IMR-90 (cell line): Measurements from ENCODE around the gene SORD. TPM values are rescaled to one million over a fixed set of nuclear protein-coding genes. Genes with fewer than 3 reads are reported as not detected.
"Not testable (repeated sequence)": the region's sequence is repeated elsewhere in the genome, so short reads cannot be mapped to it uniquely, and the experiment has no call there.

Experiments
- ATAC-seq: fragments of 200-7000 bp; cut with Tn5 transposase; 2 replicates; pipeline ENCODE4 v1.9.1; 2020; ENCODE audit warnings: low read depth, mild to moderate bottlenecking, moderate library complexity
- BruUV-seq: library from RNA; stranded (reverse); fragments of 400-500 nt; replicated peaks from 2 replicates; lab custom pipeline; 2021; lab: Mats Ljungman, UMichigan
- CTCF ChIA-PET: fragments of 300-600 bp; formaldehyde crosslinking; extraction: SDS; loops from one replicate; lab custom pipeline; 2021; ENCODE audit warnings: antibody characterized with exemption; lab: Yijun Ruan, JAX
- POLR2A ChIA-PET: fragments of 300-600 bp; sonication (Branson Sonifier 250); formaldehyde crosslinking; loops from one replicate; lab custom pipeline; 2022; ENCODE audit warnings: antibody characterized with exemption; ENCODE audit not compliant: unreplicated experiment; lab: Charles Lee
- DNase-seq: peaks from one replicate; pipeline ENCODE4 v3.0.0; 2013
- H2AFZ ChIP-seq: replicated peaks from 2 replicates; pipeline ENCODE3; 2013; ENCODE audit warnings: low read length, mild to moderate bottlenecking; ENCODE audit not compliant: poor library complexity
- H2AK5ac ChIP-seq: 2 replicates; pipeline ENCODE4 v1.6.1; 2013; ENCODE audit warnings: low read depth, low read length, inconsistent platforms
- H2AK9ac ChIP-seq: replicated peaks from 2 replicates; pipeline ENCODE3; 2013; ENCODE audit warnings: mild to moderate bottlenecking, low read depth, low read length, moderate library complexity; ENCODE audit not compliant: poor library complexity
- H2BK120ac ChIP-seq: 2 replicates; pipeline ENCODE4 v1.6.1; 2013; ENCODE audit warnings: low read depth, low read length, inconsistent platforms
- H2BK15ac ChIP-seq: 3 replicates; pipeline ENCODE4 v1.6.1; 2013; ENCODE audit warnings: low read depth, low read length, inconsistent platforms
- H2BK20ac ChIP-seq: 2 replicates; pipeline ENCODE4 v1.6.1; 2013; ENCODE audit warnings: low read depth, mild to moderate bottlenecking, inconsistent platforms, low read length, moderate library complexity
- H2BK5ac ChIP-seq: 2 replicates; pipeline ENCODE4 v1.6.1; 2013; ENCODE audit warnings: mild to moderate bottlenecking, low read depth, low read length, inconsistent platforms; ENCODE audit not compliant: poor library complexity, severe bottlenecking
- H3K14ac ChIP-seq: replicated peaks from 2 replicates; pipeline ENCODE4 v1.6.1; 2013; ENCODE audit warnings: low read depth, low read length, inconsistent platforms
- H3K18ac ChIP-seq: 2 replicates; pipeline ENCODE4 v1.6.1; 2013; ENCODE audit warnings: low read depth, low read length, control low read depth
- H3K23ac ChIP-seq: 2 replicates; pipeline ENCODE4 v1.6.1; 2013; ENCODE audit warnings: low read depth, low read length, inconsistent platforms
- H3K27ac ChIP-seq: 2 replicates; pipeline ENCODE4 v1.5.1; 2013; ENCODE audit warnings: mild to moderate bottlenecking, control low read depth, low read length; ENCODE audit not compliant: insufficient read depth
- H3K27me3 ChIP-seq: 2 replicates; pipeline ENCODE4 v1.6.1; 2013; ENCODE audit warnings: low read length; ENCODE audit not compliant: control insufficient read depth, insufficient read depth
- H3K36me3 ChIP-seq: 2 replicates; pipeline ENCODE4 v1.6.1; 2013; ENCODE audit warnings: low read length, mixed read lengths; ENCODE audit not compliant: control insufficient read depth, insufficient read depth
- H3K4ac ChIP-seq: 2 replicates; pipeline ENCODE4 v1.6.1; 2013; ENCODE audit warnings: low read depth, low read length, inconsistent platforms
- H3K4me1 ChIP-seq: 2 replicates; pipeline ENCODE4 v1.6.1; 2013; ENCODE audit warnings: low read length, mixed read lengths; ENCODE audit not compliant: control insufficient read depth, insufficient read depth
- H3K4me2 ChIP-seq: 2 replicates; pipeline ENCODE4 v1.6.1; 2013; ENCODE audit warnings: low read depth, mild to moderate bottlenecking, control low read depth, low read length, moderate library complexity
- H3K4me3 ChIP-seq: 2 replicates; pipeline ENCODE4 v1.5.1; 2013; ENCODE audit warnings: low read depth, mild to moderate bottlenecking, control low read depth, low read length, moderate library complexity; ENCODE audit not compliant: insufficient read depth
- H3K56ac ChIP-seq: 2 replicates; pipeline ENCODE4 v1.6.1; 2013; ENCODE audit warnings: low read length, inconsistent platforms; ENCODE audit not compliant: insufficient read depth; ENCODE audit errors: extremely low read depth
- H3K79me1 ChIP-seq, 2 experiments: 2 replicates each; pipeline ENCODE4 v1.6.1; 2013; ENCODE audit warnings: low read length in 2 of 2, inconsistent platforms in 1 of 2, low read depth in 1 of 2
- H3K9ac ChIP-seq: 2 replicates; pipeline ENCODE4 v1.6.1; 2013; ENCODE audit warnings: low read depth, low read length, control low read depth
- H3K9me1 ChIP-seq: 2 replicates; pipeline ENCODE4 v1.6.1; 2013; ENCODE audit warnings: low read length, inconsistent platforms; ENCODE audit not compliant: insufficient read depth
- H3K9me3 ChIP-seq: 2 replicates; pipeline ENCODE4 v1.6.1; 2013; ENCODE audit warnings: low read length; ENCODE audit not compliant: control insufficient read depth, insufficient read depth
- H4K20me1 ChIP-seq: 2 replicates; pipeline ENCODE4 v1.6.1; 2013; ENCODE audit warnings: low read length, inconsistent platforms; ENCODE audit not compliant: insufficient read depth
- H4K5ac ChIP-seq: 2 replicates; pipeline ENCODE4 v1.6.1; 2013; ENCODE audit warnings: mild to moderate bottlenecking, low read depth, low read length, control low read depth
- H4K8ac ChIP-seq, 2 experiments: 2 replicates each; pipeline ENCODE4 v1.6.1; 2013; ENCODE audit warnings: low read depth in 2 of 2, low read length in 2 of 2, control low read depth in 1 of 2, inconsistent platforms in 1 of 2
- H4K91ac ChIP-seq: 2 replicates; pipeline ENCODE4 v1.6.1; 2013; ENCODE audit warnings: low read depth, low read length, inconsistent platforms; ENCODE audit not compliant: insufficient read depth
- WGBS, 2 experiments: methylation state at CpG; one replicate each; pipeline versions ENCODE4 v1.1.5 to v1.1.7; 2013; ENCODE audit warnings: missing lambda C conversion rate in 2 of 2; ENCODE audit not compliant: insufficient read length in 1 of 2; ENCODE audit errors: extremely low coverage in 2 of 2; 5-methylcytosine and 5-hydroxymethylcytosine counted together
- dilution Hi-C: fragments of 300-500 bp; cut with HindIII; formaldehyde crosslinking; loops from one replicate; pipeline ENCODE4 v1.14.3; 2018; ENCODE audit warnings: low sequenced_read_pairs; ENCODE audit not compliant: unreplicated experiment
- in situ Hi-C: fragments of 300-500 bp; cut with MboI; formaldehyde crosslinking; loops from 3 replicates; pipeline ENCODE4 v1.14.3; 2019; ENCODE audit warnings: low sequenced_read_pairs, inconsistent platforms, mixed read lengths
- intact Hi-C: fragments of 100-400 bp; cut with micrococcal nuclease; formaldehyde crosslinking; loops from 2 replicates; pipeline ENCODE4 v1.10.0; 2022
- polyA plus RNA-seq, 3 experiments: library from polyadenylated mRNA; depleted of rRNA; stranded (reverse); fragments of >200 nt; gene quantifications; 2 replicates each; pipeline ENCODE4 v1.2.3, GENCODE V29; 2012; ENCODE audit warnings: low replicate concordance in 1 of 3
- total RNA-seq: library from RNA; depleted of rRNA; stranded (reverse); fragments of >200 nt; gene quantifications from 2 replicates; pipeline ENCODE4 v1.2.3, GENCODE V29; 2012

The SORD gene
- total and polyA plus RNA-seq, 2 of the 4 experiments (the other 2 are of a cell fraction): 27.6 to 34.2 TPM

GRCh38 chr15:45031522-45032028 lies 8.6 kb downstream of the SORD start:
- H2BK15ac ChIP-seq, H2BK20ac ChIP-seq, H3K4ac ChIP-seq, H2BK120ac ChIP-seq, H3K23ac ChIP-seq, H3K4me2 ChIP-seq, H2AK9ac ChIP-seq, H2BK5ac ChIP-seq, H3K18ac ChIP-seq, H2AK5ac ChIP-seq, H4K91ac ChIP-seq, H3K4me3 ChIP-seq, ATAC-seq, H3K27me3 ChIP-seq, H4K5ac ChIP-seq, BruUV-seq, DNase-seq, H3K27ac ChIP-seq, H3K36me3 ChIP-seq, intact Hi-C loops, H4K20me1 ChIP-seq, H3K14ac ChIP-seq, dilution Hi-C loops, in situ Hi-C loops, H3K56ac ChIP-seq, H4K8ac ChIP-seq, H3K9me3 ChIP-seq, H3K9ac ChIP-seq, POLR2A ChIA-PET, H3K9me1 ChIP-seq, H3K4me1 ChIP-seq, H3K79me1 ChIP-seq, H2AFZ ChIP-seq: not testable (repeated sequence)
- CTCF ChIA-PET: interaction anchor here (0.6 kb wide), 2 partner anchors 239 to 758 kb away, joined by 4 to 6 read pairs; no protein-coding TSS in a partner anchor
- no CpG with 5 or more reads among the region's 4 CpGs for WGBS, 2 experiments

DNA sequence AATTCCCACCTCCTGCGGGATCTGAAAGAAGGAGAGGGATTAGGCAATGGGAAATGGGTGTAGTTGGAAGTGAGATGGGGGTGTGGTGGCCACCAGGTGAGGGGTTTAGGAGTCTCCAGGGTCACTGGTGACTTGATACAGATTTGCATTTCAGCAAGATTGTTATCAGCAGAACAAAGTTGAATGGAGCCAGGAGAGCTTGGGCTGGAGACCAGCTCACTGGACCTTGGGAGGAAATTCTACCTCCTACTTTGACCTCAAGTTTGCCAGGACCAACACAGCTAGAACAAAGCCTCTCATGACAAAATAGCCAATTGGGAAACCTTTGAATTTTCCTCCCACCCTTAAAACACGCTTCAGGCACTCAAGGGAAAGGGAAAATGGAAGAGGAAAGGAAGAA lies 9.5 kb downstream of the SORD start:
- H2BK120ac ChIP-seq, H3K4me1 ChIP-seq, POLR2A ChIA-PET, H3K14ac ChIP-seq, H3K27ac ChIP-seq, H3K9me3 ChIP-seq, DNase-seq, H3K4me3 ChIP-seq, H4K8ac ChIP-seq, H3K4me2 ChIP-seq, H3K4ac ChIP-seq, H2BK20ac ChIP-seq, ATAC-seq, H3K23ac ChIP-seq, H3K36me3 ChIP-seq, H2AK5ac ChIP-seq, H4K91ac ChIP-seq, H3K27me3 ChIP-seq, H4K5ac ChIP-seq, intact Hi-C loops, H4K20me1 ChIP-seq, H2AK9ac ChIP-seq, BruUV-seq, H2BK5ac ChIP-seq, H3K9ac ChIP-seq, CTCF ChIA-PET, H2BK15ac ChIP-seq, H2AFZ ChIP-seq, H3K9me1 ChIP-seq, H3K56ac ChIP-seq, in situ Hi-C loops, H3K79me1 ChIP-seq, H3K18ac ChIP-seq, dilution Hi-C loops: not testable (repeated sequence)
- WGBS, 2 experiments: no CpG with 5 or more reads among the region's 2 CpGs
